K562 (cell line): Measurements from ENCODE around the gene YPEL3. TPM values are rescaled to one million over a fixed set of nuclear protein-coding genes. Genes with fewer than 3 reads are reported as not detected.

ENCODE experiments used
- BRD4 ChIP-seq: fragments of 200-600 bp; sonication (generic); IDR thresholded peaks from 2 replicates; pipeline ENCODE4 v1.6.1; 2017; ENCODE audit warnings: inconsistent platforms
- DPF2 ChIP-seq: fragments of 450-650 bp; IDR thresholded peaks from 2 replicates; pipeline ENCODE4 v1.6.1; 2016
- HNRNPL ChIP-seq: fragments of 200-400 bp; formaldehyde crosslinking; IDR thresholded peaks from 2 replicates; pipeline ENCODE4 v1.6.1; 2017; ENCODE audit warnings: low read depth, mild to moderate bottlenecking, low read length
- HSF4 ChIP-seq: fragments of 250-450 bp; sonication (Bioruptor Pico); IDR thresholded peaks from 2 replicates; pipeline ENCODE4 v2.1.2; 2022; ENCODE audit warnings: mild to moderate bottlenecking, moderate library complexity, borderline replicate concordance
- KDM4B ChIP-seq, 2 experiments: fragments of 450-650 bp in 1 of 2; sonication (generic) in 1 of 2; IDR thresholded peaks; 2 replicates each; pipeline ENCODE4 v1.6.1; 2016 to 2017; ENCODE audit warnings: borderline replicate concordance in 2 of 2, antibody characterized with exemption in 1 of 2, low read depth in 1 of 2, mild to moderate bottlenecking in 1 of 2
- KLF13 ChIP-seq: fragments of 450-650 bp; IDR thresholded peaks from 2 replicates; pipeline ENCODE4 v1.6.1; 2016; ENCODE audit warnings: missing genetic modification characterization, low read depth, mild to moderate bottlenecking, missing compliant biosample characterization, moderate library complexity, borderline replicate concordance
- L3MBTL2 ChIP-seq: fragments of 450-650 bp; IDR thresholded peaks from 2 replicates; pipeline ENCODE4 v1.6.1; 2016; ENCODE audit warnings: mild to moderate bottlenecking, moderate library complexity
- PHB ChIP-seq: fragments of 250-450 bp; sonication (Bioruptor Pico); IDR thresholded peaks from 2 replicates; pipeline ENCODE4 v1.5.0; 2021
- RAD21 ChIP-seq, 2 experiments: fragments of 250-450 bp in 1 of 2; fragments of 450-650 bp in 1 of 2; sonication (Bioruptor Pico) in 1 of 2; formaldehyde crosslinking in 1 of 2; IDR thresholded peaks in 1 of 2; conservative IDR thresholded peaks in 1 of 2; 2 replicates each; pipeline versions ENCODE4 v1.4.0 to v1.8.0; 2020 to 2022; ENCODE audit warnings: mild to moderate bottlenecking in 2 of 2, moderate library complexity in 1 of 2
- SLC30A9 ChIP-seq: fragments of 250-450 bp; sonication (Bioruptor Pico); IDR thresholded peaks from 2 replicates; pipeline ENCODE4 v1.8.0; 2022; ENCODE audit warnings: mild to moderate bottlenecking, moderate library complexity
- ZNF217 ChIP-seq: sonication (generic); formaldehyde crosslinking; IDR thresholded peaks from 2 replicates; pipeline ENCODE4 v1.8.0; 2022; ENCODE audit warnings: mild to moderate bottlenecking, missing genetic modification reagents
- ZNF239 ChIP-seq: fragments of 250-450 bp; sonication (Bioruptor Pico); IDR thresholded peaks from 2 replicates; pipeline ENCODE4 v1.4.0; 2020; ENCODE audit warnings: mild to moderate bottlenecking
- ZNF589 ChIP-seq: fragments of 200-800 bp; sonication (Bioruptor generic); IDR thresholded peaks from 2 replicates; pipeline ENCODE4 v1.6.1; 2016; ENCODE audit warnings: low read depth, missing genetic modification characterization, missing compliant biosample characterization
- polyA plus RNA-seq, 8 experiments: library from polyadenylated mRNA; depleted of rRNA in 4 of 8; stranded (reverse) in 5 of 8; unstranded in 3 of 8; fragments of >200 nt; fragmentation: Nextera tagmentation in 2 of 8; fragmentation: Illumina TruSeq in 1 of 8; extraction: Ambion mirVana in 2 of 8; extraction: Trizol in 1 of 8; gene quantifications; 2 replicates each; pipeline versions ENCODE4 v1.2.1 to v1.2.3, GENCODE V29; 2011 to 2014; ENCODE audit warnings: inconsistent platforms in 1 of 8, missing spikeins in 1 of 8
- total RNA-seq, 7 experiments: library from RNA; depleted of rRNA in 6 of 7; stranded (reverse); fragments of >200 nt in 6 of 7; fragmentation: Illumina TruSeq in 2 of 7; extraction: Trizol in 2 of 7; gene quantifications; 2 replicates each; pipeline versions ENCODE4 v1.2.1 to v1.2.3, GENCODE V29; 2011 to 2021; ENCODE audit warnings: low replicate concordance in 1 of 7
- TF ChIP-seq, protein P1 (sequence below): fragments of 450-650 bp; IDR thresholded peaks from 2 replicates; pipeline ENCODE4 v1.6.1; 2016; ENCODE audit warnings: low read depth
- TF ChIP-seq, protein P2 (sequence below): fragments of 450-650 bp; formaldehyde crosslinking; IDR thresholded peaks from 2 replicates; pipeline ENCODE4 v1.4.0; 2020; ENCODE audit warnings: mild to moderate bottlenecking, moderate library complexity
- TF ChIP-seq, protein P3 (sequence below): sonication (generic); formaldehyde crosslinking; IDR thresholded peaks from 2 replicates; pipeline ENCODE4 v1.8.1; 2023; ENCODE audit warnings: mild to moderate bottlenecking, missing genetic modification reagents

Gene YPEL3
- total and polyA plus RNA-seq, 9 of the 15 experiments (the other 6 are each of a cell fraction or from before 2014, with no cell fraction given) = 0.41 to 15.0 (median 2.9) TPM

DNA sequence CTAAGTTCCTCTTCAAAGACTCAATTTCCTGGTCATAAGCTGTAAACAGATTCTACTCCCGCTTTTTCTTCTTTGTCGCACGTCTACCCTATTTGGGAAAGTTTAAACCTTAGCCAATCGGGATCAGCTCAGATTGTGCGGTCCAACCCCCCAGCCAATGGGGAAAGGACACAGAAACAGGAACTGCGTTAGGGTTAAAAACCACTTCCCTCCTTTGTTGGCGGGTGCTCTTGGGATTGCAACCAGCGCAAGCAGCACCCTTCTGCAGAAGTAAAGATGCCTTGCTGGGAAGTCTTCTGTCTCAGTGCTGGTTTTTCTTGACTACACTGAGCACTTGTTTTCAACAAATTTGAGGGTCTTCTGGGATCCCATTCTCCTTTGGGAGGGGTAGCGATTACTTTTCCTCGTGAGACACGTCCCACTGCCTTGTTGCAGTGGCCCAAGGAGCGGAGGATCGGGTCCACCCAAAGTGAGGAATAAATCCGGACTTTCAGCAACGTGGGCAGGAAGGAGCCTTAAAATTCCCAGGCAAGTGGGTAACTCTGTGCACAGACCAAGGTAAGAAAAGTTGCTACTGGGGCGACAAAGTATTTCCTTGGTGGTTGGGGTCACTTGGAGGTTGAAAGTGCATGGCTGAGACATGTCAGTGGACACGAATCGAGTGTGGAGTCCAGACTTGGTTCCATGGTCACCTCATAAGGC lies 1.0 kb upstream of the YPEL3 start (continued):
- TF ChIP-seq, protein P1, sequence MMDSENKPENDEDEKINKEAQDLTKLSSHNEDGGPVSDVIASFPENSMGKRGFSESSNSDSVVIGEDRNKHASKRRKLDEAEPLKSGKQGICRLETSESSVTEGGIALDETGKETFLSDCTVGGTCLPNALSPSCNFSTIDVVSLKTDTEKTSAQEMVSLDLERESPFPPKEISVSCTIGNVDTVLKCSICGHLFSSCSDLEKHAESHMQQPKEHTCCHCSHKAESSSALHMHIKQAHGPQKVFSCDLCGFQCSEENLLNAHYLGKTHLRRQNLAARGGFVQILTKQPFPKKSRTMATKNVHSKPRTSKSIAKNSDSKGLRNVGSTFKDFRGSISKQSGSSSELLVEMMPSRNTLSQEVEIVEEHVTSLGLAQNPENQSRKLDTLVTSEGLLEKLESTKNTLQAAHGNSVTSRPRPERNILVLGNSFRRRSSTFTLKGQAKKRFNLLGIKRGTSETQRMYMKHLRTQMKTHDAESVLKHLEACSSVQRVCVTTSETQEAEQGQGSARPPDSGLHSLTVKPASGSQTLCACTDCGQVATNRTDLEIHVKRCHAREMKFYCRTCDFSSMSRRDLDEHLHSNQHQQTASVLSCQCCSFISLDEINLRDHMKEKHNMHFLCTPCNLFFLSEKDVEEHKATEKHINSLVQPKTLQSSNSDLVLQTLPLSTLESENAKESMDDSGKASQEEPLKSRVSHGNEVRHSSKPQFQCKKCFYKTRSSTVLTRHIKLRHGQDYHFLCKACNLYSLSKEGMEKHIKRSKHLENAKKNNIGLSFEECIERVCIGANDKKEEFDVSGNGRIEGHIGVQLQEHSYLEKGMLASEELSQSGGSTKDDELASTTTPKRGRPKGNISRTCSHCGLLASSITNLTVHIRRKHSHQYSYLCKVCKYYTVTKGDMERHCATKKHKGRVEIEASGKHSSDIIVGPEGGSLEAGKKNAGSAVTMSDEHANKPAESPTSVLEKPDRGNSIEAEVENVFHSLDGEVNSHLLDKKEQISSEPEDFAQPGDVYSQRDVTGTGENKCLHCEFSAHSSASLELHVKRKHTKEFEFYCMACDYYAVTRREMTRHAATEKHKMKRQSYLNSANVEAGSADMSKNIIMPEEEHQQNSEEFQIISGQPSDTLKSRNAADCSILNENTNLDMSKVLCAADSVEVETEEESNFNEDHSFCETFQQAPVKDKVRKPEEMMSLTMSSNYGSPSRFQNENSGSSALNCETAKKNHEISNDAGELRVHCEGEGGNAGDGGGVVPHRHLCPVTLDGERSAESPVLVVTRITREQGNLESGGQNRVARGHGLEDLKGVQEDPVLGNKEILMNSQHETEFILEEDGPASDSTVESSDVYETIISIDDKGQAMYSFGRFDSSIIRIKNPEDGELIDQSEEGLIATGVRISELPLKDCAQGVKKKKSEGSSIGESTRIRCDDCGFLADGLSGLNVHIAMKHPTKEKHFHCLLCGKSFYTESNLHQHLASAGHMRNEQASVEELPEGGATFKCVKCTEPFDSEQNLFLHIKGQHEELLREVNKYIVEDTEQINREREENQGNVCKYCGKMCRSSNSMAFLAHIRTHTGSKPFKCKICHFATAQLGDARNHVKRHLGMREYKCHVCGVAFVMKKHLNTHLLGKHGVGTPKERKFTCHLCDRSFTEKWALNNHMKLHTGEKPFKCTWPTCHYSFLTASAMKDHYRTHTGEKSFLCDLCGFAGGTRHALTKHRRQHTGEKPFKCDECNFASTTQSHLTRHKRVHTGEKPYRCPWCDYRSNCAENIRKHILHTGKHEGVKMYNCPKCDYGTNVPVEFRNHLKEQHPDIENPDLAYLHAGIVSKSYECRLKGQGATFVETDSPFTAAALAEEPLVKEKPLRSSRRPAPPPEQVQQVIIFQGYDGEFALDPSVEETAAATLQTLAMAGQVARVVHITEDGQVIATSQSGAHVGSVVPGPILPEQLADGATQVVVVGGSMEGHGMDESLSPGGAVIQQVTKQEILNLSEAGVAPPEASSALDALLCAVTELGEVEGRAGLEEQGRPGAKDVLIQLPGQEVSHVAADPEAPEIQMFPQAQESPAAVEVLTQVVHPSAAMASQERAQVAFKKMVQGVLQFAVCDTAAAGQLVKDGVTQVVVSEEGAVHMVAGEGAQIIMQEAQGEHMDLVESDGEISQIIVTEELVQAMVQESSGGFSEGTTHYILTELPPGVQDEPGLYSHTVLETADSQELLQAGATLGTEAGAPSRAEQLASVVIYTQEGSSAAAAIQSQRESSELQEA = no peak
- TF ChIP-seq PHB (CRISPR knock-in tag) (no peak), ZNF239 (CRISPR knock-in tag) (no peak), KLF13 (tag) (no peak), ZNF217 (CRISPR knock-in tag) (no peak), SLC30A9 (CRISPR knock-in tag) (no peak), KDM4B (IDR thresholded peaks at IDR 0.05; ENCODE audit: borderline replicate concordance in 2 of 2, low read depth in 1 of 2) (no peak), HNRNPL (no peak), ZNF589 (CRISPR knock-in tag) (no peak), BRD4 (no peak), DPF2 (no peak), L3MBTL2 (0 out of 2 replicates have a peak, but pooled peaks have one; percentile 4), HSF4 (CRISPR knock-in tag) (no peak), RAD21 (CRISPR knock-in tag; conservative IDR thresholded peaks at IDR 0.05 in 1 of 2, IDR thresholded peaks at IDR 0.05 in 1 of 2) (no peak)
- TF ChIP-seq, protein P2, sequence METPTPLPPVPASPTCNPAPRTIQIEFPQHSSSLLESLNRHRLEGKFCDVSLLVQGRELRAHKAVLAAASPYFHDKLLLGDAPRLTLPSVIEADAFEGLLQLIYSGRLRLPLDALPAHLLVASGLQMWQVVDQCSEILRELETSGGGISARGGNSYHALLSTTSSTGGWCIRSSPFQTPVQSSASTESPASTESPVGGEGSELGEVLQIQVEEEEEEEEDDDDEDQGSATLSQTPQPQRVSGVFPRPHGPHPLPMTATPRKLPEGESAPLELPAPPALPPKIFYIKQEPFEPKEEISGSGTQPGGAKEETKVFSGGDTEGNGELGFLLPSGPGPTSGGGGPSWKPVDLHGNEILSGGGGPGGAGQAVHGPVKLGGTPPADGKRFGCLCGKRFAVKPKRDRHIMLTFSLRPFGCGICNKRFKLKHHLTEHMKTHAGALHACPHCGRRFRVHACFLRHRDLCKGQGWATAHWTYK = no peak
- TF ChIP-seq, protein P3, sequence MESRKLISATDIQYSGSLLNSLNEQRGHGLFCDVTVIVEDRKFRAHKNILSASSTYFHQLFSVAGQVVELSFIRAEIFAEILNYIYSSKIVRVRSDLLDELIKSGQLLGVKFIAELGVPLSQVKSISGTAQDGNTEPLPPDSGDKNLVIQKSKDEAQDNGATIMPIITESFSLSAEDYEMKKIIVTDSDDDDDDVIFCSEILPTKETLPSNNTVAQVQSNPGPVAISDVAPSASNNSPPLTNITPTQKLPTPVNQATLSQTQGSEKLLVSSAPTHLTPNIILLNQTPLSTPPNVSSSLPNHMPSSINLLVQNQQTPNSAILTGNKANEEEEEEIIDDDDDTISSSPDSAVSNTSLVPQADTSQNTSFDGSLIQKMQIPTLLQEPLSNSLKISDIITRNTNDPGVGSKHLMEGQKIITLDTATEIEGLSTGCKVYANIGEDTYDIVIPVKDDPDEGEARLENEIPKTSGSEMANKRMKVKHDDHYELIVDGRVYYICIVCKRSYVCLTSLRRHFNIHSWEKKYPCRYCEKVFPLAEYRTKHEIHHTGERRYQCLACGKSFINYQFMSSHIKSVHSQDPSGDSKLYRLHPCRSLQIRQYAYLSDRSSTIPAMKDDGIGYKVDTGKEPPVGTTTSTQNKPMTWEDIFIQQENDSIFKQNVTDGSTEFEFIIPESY (CRISPR knock-in tag) = peak; percentile 98
